CD14-positive monocyte (primary cell): ENCODE data around the gene FAM83F. TPM values are rescaled to one million over a fixed set of nuclear protein-coding genes. Genes with fewer than 3 reads are reported as not detected.

Source experiments
- DNase-seq, 3 donors: peaks; one replicate each; pipeline ENCODE4 v3.0.0-alpha.2; 2011 to 2022
- H2AFZ ChIP-seq: 2 replicates; pipeline ENCODE4 v1.6.0; 2012; ENCODE audit warnings: mild to moderate bottlenecking, low read depth, low read length, inconsistent platforms; ENCODE audit not compliant: insufficient read depth, poor library complexity, severe bottlenecking
- H3K27ac ChIP-seq, 2 donors: 1 replicate in 1 of 2; 2 replicates in 1 of 2; pipeline ENCODE4 v1.5.1; 2012 to 2013; ENCODE audit warnings: low read length in 2 of 2, control low read depth in 1 of 2, inconsistent platforms in 1 of 2, low read depth in 1 of 2, mild to moderate bottlenecking in 1 of 2
- H3K27me3 ChIP-seq, 2 donors: one replicate each; pipeline versions ENCODE4 v1.6.0 to v1.6.1; 2011 to 2013; ENCODE audit warnings: low read length in 2 of 2; ENCODE audit not compliant: control insufficient read depth in 2 of 2, insufficient read depth in 2 of 2
- H3K36me3 ChIP-seq, 2 donors: replicated peaks in 1 of 2; 1 replicate in 1 of 2; 2 replicates in 1 of 2; pipeline versions ENCODE4 v1.5.1 to v1.6.1; 2012 to 2013; ENCODE audit warnings: low read length in 2 of 2, control low read depth in 1 of 2, inconsistent platforms in 1 of 2, mild to moderate bottlenecking in 1 of 2; ENCODE audit not compliant: insufficient read depth in 2 of 2, control insufficient read depth in 1 of 2
- H3K4me1 ChIP-seq, 2 donors: 1 replicate in 1 of 2; 2 replicates in 1 of 2; pipeline versions ENCODE4 v1.5.1 to v1.6.1; 2012 to 2013; ENCODE audit warnings: low read length in 2 of 2, control low read depth in 1 of 2, inconsistent platforms in 1 of 2, mild to moderate bottlenecking in 1 of 2, moderate library complexity in 1 of 2; ENCODE audit not compliant: insufficient read depth in 2 of 2, control insufficient read depth in 1 of 2
- H3K4me2 ChIP-seq: replicated peaks from 2 replicates; pipeline ENCODE3; 2012; ENCODE audit warnings: low read length, moderate library complexity, mild to moderate bottlenecking; ENCODE audit not compliant: poor library complexity, severe bottlenecking; ENCODE audit errors: extremely low read depth
- H3K4me3 ChIP-seq, 3 experiments: fragments of 200-600 bp in 1 of 3; sonication (generic) in 1 of 3; replicated peaks in 1 of 3; 1 replicate in 2 of 3; 2 replicates in 1 of 3; pipeline ENCODE4 v1.5.1; 2011 to 2013; ENCODE audit warnings: low read length in 3 of 3, mild to moderate bottlenecking in 3 of 3, control low read depth in 2 of 3, low read depth in 2 of 3, inconsistent platforms in 1 of 3, moderate library complexity in 1 of 3
- H3K79me2 ChIP-seq: 2 replicates; pipeline ENCODE4 v1.6.0; 2012; ENCODE audit warnings: mild to moderate bottlenecking, control low read depth, inconsistent platforms, low read length, moderate library complexity; ENCODE audit not compliant: insufficient read depth
- H3K9ac ChIP-seq: 2 replicates; pipeline ENCODE4 v1.6.0; 2017; ENCODE audit warnings: low read length, mild to moderate bottlenecking; ENCODE audit not compliant: insufficient read depth, poor library complexity, severe bottlenecking
- H3K9me3 ChIP-seq, 2 donors: replicated peaks in 1 of 2; 1 replicate in 1 of 2; 2 replicates in 1 of 2; pipeline versions ENCODE4 v1.5.1 to v1.6.1; 2012 to 2013; ENCODE audit warnings: low read length in 2 of 2, control low read depth in 1 of 2; ENCODE audit not compliant: control insufficient read depth in 1 of 2, insufficient read depth in 1 of 2
- H4K20me1 ChIP-seq: 2 replicates; pipeline ENCODE4 v1.6.0; 2012; ENCODE audit warnings: mild to moderate bottlenecking, low read length, control low read depth, moderate library complexity; ENCODE audit not compliant: insufficient read depth
- H3K27ac Mint-ChIP-seq, 7 donors: one replicate each; pipeline ENCODE4 v1.8.0; 2020; ENCODE audit warnings: mild to moderate bottlenecking in 7 of 7, mixed read lengths in 7 of 7, moderate library complexity in 6 of 7, inconsistent platforms in 2 of 7
- H3K27me3 Mint-ChIP-seq, 3 donors: one replicate each; pipeline ENCODE4 v1.8.0; 2021 to 2022; ENCODE audit warnings: low read depth in 3 of 3, mild to moderate bottlenecking in 3 of 3, mixed read lengths in 3 of 3, moderate library complexity in 3 of 3, inconsistent platforms in 1 of 3
- H3K36me3 Mint-ChIP-seq, 2 donors: one replicate each; pipeline ENCODE4 v1.8.0; 2020; ENCODE audit warnings: mixed read lengths in 2 of 2, inconsistent platforms in 1 of 2, mild to moderate bottlenecking in 1 of 2
- H3K4me1 Mint-ChIP-seq: one replicate; pipeline ENCODE4 v1.8.0; 2020; ENCODE audit warnings: mild to moderate bottlenecking, mixed read lengths
- H3K4me3 Mint-ChIP-seq, 2 donors: one replicate each; pipeline ENCODE4 v1.8.0; 2020; ENCODE audit warnings: mild to moderate bottlenecking in 2 of 2, mixed read lengths in 2 of 2, moderate library complexity in 1 of 2
- H3K9me3 Mint-ChIP-seq, 7 donors: one replicate each; pipeline ENCODE4 v1.8.0; 2020 to 2022; ENCODE audit warnings: mixed read lengths in 7 of 7, mild to moderate bottlenecking in 6 of 7, moderate library complexity in 6 of 7, inconsistent platforms in 2 of 7
- CTCF ChIP-seq: fragments of 200-600 bp; IDR thresholded peaks from one replicate; pipeline ENCODE4 v1.8.0; 2022; ENCODE audit warnings: antibody characterized with exemption, mild to moderate bottlenecking
- WGBS: methylation state at CpG from one replicate; pipeline ENCODE4 v1.1.5; 2013; ENCODE audit warnings: missing lambda C conversion rate; ENCODE audit not compliant: insufficient coverage; 5-methylcytosine and 5-hydroxymethylcytosine counted together
- intact Hi-C, 2 donors: fragments of 100-400 bp; cut with micrococcal nuclease; formaldehyde crosslinking; loops; one replicate each; pipeline versions ENCODE4 v1.15.0 to v1.15.1; 2023
- polyA plus RNA-seq, 3 donors: library from polyadenylated mRNA; depleted of rRNA in 1 of 3; unstranded in 2 of 3; stranded (reverse) in 1 of 3; fragments of 300-500 nt in 2 of 3; fragments of >200 nt in 1 of 3; fragmentation: Illumina TruSeq in 2 of 3; gene quantifications; 1 replicate in 2 of 3; 2 replicates in 1 of 3; pipeline ENCODE4 v1.2.3, GENCODE V29; 2012 to 2021

FAM83F gene
- polyA plus RNA-seq, 3 donors, result 0.01 TPM; not detected in 2

GRCh38 chr22:40007853-40008710, 13.3 kb downstream of the FAM83F start:
- H3K4me2 ChIP-seq, result peak overlapping the region; percentile 67
- H4K20me1 ChIP-seq, result no peaks in the 10 kb centered on the region
- peaks cover 0 to 21% of the 10 kb centered on the region in 2 donors for H3K27me3 ChIP-seq
- Mint-ChIP-seq H3K27ac (peak overlapping the region in 6 of 7 donors; percentile 68 to 84 (median 78)), H3K4me3 (peak overlapping the region; percentile 9 to 78), H3K9me3 (peaks cover 0 to 2% (median 0%) of the 10 kb centered on the region in 7 donors), H3K36me3 (peaks cover 9 to 10% of the 10 kb centered on the region in 2 donors), H3K4me1 (peaks cover 39% of the 10 kb centered on the region), H3K27me3 (peaks cover 13 to 31% (median 29%) of the 10 kb centered on the region in 3 donors)
- H3K79me2 ChIP-seq, result no peaks in the 10 kb centered on the region
- H3K27ac ChIP-seq, result peak overlapping the region in 1 of 2 donors; percentile 66
- no peaks in the 10 kb centered on the region for H3K9me3 ChIP-seq
- H3K4me3 ChIP-seq, result peak overlapping the region in 1 of 3 experiments; percentile 57
- H3K36me3 ChIP-seq, result no peaks in the 10 kb centered on the region
- no peak overlapping the region for H3K9ac ChIP-seq
- peaks cover 25 to 38% of the 10 kb centered on the region in 2 donors for H3K4me1 ChIP-seq
- no peak for TF ChIP-seq CTCF
- peak overlapping the region; percentile 51 for H2AFZ ChIP-seq
- DNase-seq, result peak; percentile 73 to 86 (median 81)
- intact Hi-C loops, result no loop called here
- WGBS, result 39% methylated on average over 18 of the region's 27 CpGs

GRCh38 chr22:40008726-40009291, 14.1 kb downstream of the FAM83F start:
- Histone ChIP-seq H3K4me1 (peaks cover 25 to 38% of the 10 kb centered on the region in 2 donors), H3K9me3 (no peaks in the 10 kb centered on the region), H2AFZ (no peak overlapping the region), H4K20me1 (no peaks in the 10 kb centered on the region), H3K36me3 (no peaks in the 10 kb centered on the region), H3K9ac (no peak overlapping the region), H3K4me2 (no peak overlapping the region), H3K27ac (no peak overlapping the region), H3K79me2 (no peaks in the 10 kb centered on the region), H3K27me3 (peaks cover 0 to 17% of the 10 kb centered on the region in 2 donors), H3K4me3 (no peak overlapping the region)
- Mint-ChIP-seq H3K27ac (peak overlapping the region in 3 of 7 donors; percentile 30 to 58 (median 48)), H3K9me3 (peaks cover 0 to 2% (median 0%) of the 10 kb centered on the region in 7 donors), H3K4me1 (peaks cover 39% of the 10 kb centered on the region), H3K36me3 (peaks cover 9 to 10% of the 10 kb centered on the region in 2 donors), H3K4me3 (peak overlapping the region in 1 of 2 donors; percentile 66), H3K27me3 (peaks cover 10 to 30% (median 29%) of the 10 kb centered on the region in 3 donors)
- DNase-seq, result no peak
- intact Hi-C loops, result no loop called here
- 40% methylated on average over 1 of the region's 10 CpGs for WGBS
- TF ChIP-seq CTCF, result no peak
